Cardiac muscle cell (in vitro differentiated cells and primary cell): ENCODE results near the gene MED13L. TPM values are rescaled to one million over a fixed set of nuclear protein-coding genes. Genes with fewer than 3 reads are reported as not detected.
A peak's percentile ranks its signal among the peaks of the same experiment; 100 is the strongest.

ENCODE experiments used
- DNase-seq, 2 donors: peaks; one replicate each; pipeline versions ENCODE4 v3.0.0 to v3.0.0-alpha.2; 2010 to 2017; ENCODE audit warnings: low read depth in 1 of 2, low spot score in 1 of 2
- H3K27ac ChIP-seq: fragments of 200-600 bp; sonication (generic); 2 replicates; pipeline ENCODE4 v1.5.1; 2016
- H3K27me3 ChIP-seq: fragments of 200-600 bp; sonication (generic); 2 replicates; pipeline ENCODE4 v1.6.0; 2016; ENCODE audit warnings: control low read depth
- H3K36me3 ChIP-seq: fragments of 200-600 bp; sonication (generic); 2 replicates; pipeline ENCODE4 v1.5.1; 2016; ENCODE audit warnings: control low read depth
- H3K4me1 ChIP-seq: fragments of 200-600 bp; sonication (generic); 2 replicates; pipeline ENCODE4 v1.8.1; 2017; ENCODE audit warnings: low read depth, mild to moderate bottlenecking, mixed run types
- H3K4me3 ChIP-seq: fragments of 200-600 bp; sonication (generic); 2 replicates; pipeline ENCODE4 v1.5.1; 2016; ENCODE audit warnings: mild to moderate bottlenecking
- H3K9me3 ChIP-seq: fragments of 200-600 bp; sonication (generic); 2 replicates; pipeline ENCODE4 v1.5.1; 2017; ENCODE audit warnings: low read depth, mild to moderate bottlenecking, control low read depth
- CTCF ChIP-seq: IDR thresholded peaks from 2 replicates; pipeline ENCODE4 v1.5.1; 2012; ENCODE audit warnings: low read depth, mild to moderate bottlenecking, low read length
- polyA plus RNA-seq: library from polyadenylated mRNA; unstranded; fragments of >200 nt; fragmentation: Nextera tagmentation; extraction: Ambion mirVana; gene quantifications from 2 replicates; pipeline ENCODE4 v1.2.1, GENCODE V29; 2016
- total RNA-seq: library from RNA; depleted of rRNA; stranded (reverse); fragments of >200 nt; gene quantifications from 2 replicates; pipeline ENCODE4 v1.2.3, GENCODE V29; 2016

The MED13L gene
- total and polyA plus RNA-seq, 2 experiments from 2014 or later, result 31.3 to 94.3 TPM

GRCh38 chr12:116045150-116045549 lies 232.3 kb downstream of the MED13L start:
- H3K36me3 ChIP-seq, result no peaks in the 10 kb centered on the region
- peak in 1 of 2 donors; percentile 12 for DNase-seq
- no peak overlapping the region for H3K4me3 ChIP-seq
- no peak for TF ChIP-seq CTCF
- peaks cover 29% of the 10 kb centered on the region for H3K4me1 ChIP-seq
- H3K9me3 ChIP-seq, result no peaks in the 10 kb centered on the region
- H3K27me3 ChIP-seq, result no peaks in the 10 kb centered on the region
- H3K27ac ChIP-seq, result peak overlapping the region; percentile 25

- H3K27ac ChIP-seq, result peak overlapping the region; percentile 0
- no peaks in the 10 kb centered on the region for H3K36me3 ChIP-seq
- no peaks in the 10 kb centered on the region for H3K27me3 ChIP-seq
- H3K9me3 ChIP-seq, result no peaks in the 10 kb centered on the region
- no peak for DNase-seq
- peaks cover 16% of the 10 kb centered on the region for H3K4me1 ChIP-seq
- no peak for TF ChIP-seq CTCF
- no peak overlapping the region for H3K4me3 ChIP-seq
Observed at GRCh38 chr12:116043659-116044535, 233.6 kb downstream of the MED13L start.

GRCh38 chr12:116040402-116040801 lies 237.1 kb downstream of the MED13L start:
- H3K27me3 ChIP-seq, result no peaks in the 10 kb centered on the region
- no peak overlapping the region for H3K27ac ChIP-seq
- no peak overlapping the region for H3K4me3 ChIP-seq
- peak in 1 of 2 donors; percentile 13 for DNase-seq
- peaks cover 7% of the 10 kb centered on the region for H3K4me1 ChIP-seq
- no peaks in the 10 kb centered on the region for H3K36me3 ChIP-seq
- TF ChIP-seq CTCF, result no peak
- no peaks in the 10 kb centered on the region for H3K9me3 ChIP-seq

- Histone ChIP-seq H3K9me3 (no peaks in the 10 kb centered on the region), H3K27ac (no peak overlapping the region), H3K4me3 (no peak overlapping the region), H3K27me3 (no peaks in the 10 kb centered on the region), H3K36me3 (no peaks in the 10 kb centered on the region), H3K4me1 (no peaks in the 10 kb centered on the region)
- peak in 1 of 2 donors; percentile 21 for DNase-seq
- TF ChIP-seq CTCF, result no peak
Observed at GRCh38 chr12:116039081-116039480, 238.4 kb downstream of the MED13L start.

- Histone ChIP-seq H3K4me1 (no peaks in the 10 kb centered on the region), H3K4me3 (no peak overlapping the region), H3K27me3 (no peaks in the 10 kb centered on the region), H3K9me3 (no peaks in the 10 kb centered on the region), H3K36me3 (no peaks in the 10 kb centered on the region), H3K27ac (no peak overlapping the region)
- TF ChIP-seq CTCF, result no peak
- DNase-seq, result peak in 1 of 2 donors; percentile 31
Observed at GRCh38 chr12:116037941-116038837, 239.3 kb downstream of the MED13L start.
